ENCODE results near the gene BCAT1.
"Not testable (repeated sequence)": the region's sequence is repeated elsewhere in the genome, so short reads cannot be mapped to it uniquely, and the experiment has no call there.

BCAT1 gene

DNA sequence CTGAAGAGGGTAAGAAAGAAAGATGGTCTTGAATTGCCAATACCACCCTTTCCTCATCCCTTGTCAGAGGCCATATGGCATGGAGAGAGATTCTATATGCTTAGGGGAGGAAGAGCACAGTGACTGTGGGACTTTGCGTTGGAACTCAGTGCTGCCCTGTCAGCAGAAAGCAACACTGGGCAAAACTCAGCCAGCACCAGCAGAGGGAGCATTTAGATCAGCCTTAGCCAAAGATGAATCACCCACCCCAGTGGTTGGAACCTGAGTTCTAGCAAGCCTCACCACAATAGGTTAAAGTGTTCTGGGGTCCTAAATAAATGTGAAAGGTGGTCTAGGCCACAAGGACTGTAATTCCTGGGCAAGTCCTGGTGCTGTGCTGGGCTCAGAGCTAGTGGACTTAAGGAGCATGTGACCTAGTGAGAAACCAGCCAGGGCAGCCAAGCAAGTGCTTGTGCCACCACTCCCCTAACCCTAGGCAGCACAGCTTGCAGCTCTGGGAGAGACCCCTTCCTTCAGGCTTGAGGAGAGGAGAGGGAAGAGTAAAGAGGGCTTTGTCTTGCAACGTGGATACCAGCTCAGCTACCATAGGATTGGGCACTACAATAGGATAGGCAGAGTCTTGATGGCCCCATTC, 11.4 kb upstream of the BCAT1 start:
- no peaks in the 10 kb centered on the region for H3K4me1 ChIP-seq (ENCODE audit: control insufficient read depth, insufficient read depth, low read length, poor library complexity, severe bottlenecking)
- H3K27me3 ChIP-seq (replicated peaks; ENCODE audit: control insufficient read depth, insufficient read depth, low read length, poor library complexity, severe bottlenecking), result no peaks in the 10 kb centered on the region
- H3K36me3 ChIP-seq (ENCODE audit: control insufficient read depth, insufficient read depth, low read length), result no peaks in the 10 kb centered on the region
- H3K4me3 ChIP-seq (ENCODE audit: insufficient read depth, low read depth, low read length, poor library complexity, severe bottlenecking), result no peak overlapping the region
- H3K9me3 ChIP-seq (ENCODE audit: control insufficient read depth, low read length), result no peaks in the 10 kb centered on the region
- H3K27ac ChIP-seq (ENCODE audit: insufficient read depth, low read length, poor library complexity, severe bottlenecking), result no peak overlapping the region
- no peak for DNase-seq

- H3K4me3 ChIP-seq (ENCODE audit: insufficient read depth, low read depth, low read length, poor library complexity, severe bottlenecking); H3K36me3 ChIP-seq (ENCODE audit: control insufficient read depth, insufficient read depth, low read length); H3K27ac ChIP-seq (ENCODE audit: insufficient read depth, low read length, poor library complexity, severe bottlenecking); H3K9me3 ChIP-seq (ENCODE audit: control insufficient read depth, low read length); H3K4me1 ChIP-seq (ENCODE audit: control insufficient read depth, insufficient read depth, low read length, poor library complexity, severe bottlenecking); DNase-seq; H3K27me3 ChIP-seq (replicated peaks; ENCODE audit: control insufficient read depth, insufficient read depth, low read length, poor library complexity, severe bottlenecking): not testable (repeated sequence)
These were observed 7.5 kb upstream of the BCAT1 start for GRCh38 chr12:24956351-24956750.

GRCh38 chr12:24955853-24956252, 7.0 kb upstream of the BCAT1 start:
- no peaks in the 10 kb centered on the region for H3K4me1 ChIP-seq (ENCODE audit: control insufficient read depth, insufficient read depth, low read length, poor library complexity, severe bottlenecking)
- no peak overlapping the region for H3K27ac ChIP-seq (ENCODE audit: insufficient read depth, low read length, poor library complexity, severe bottlenecking)
- DNase-seq, result no peak
- H3K27me3 ChIP-seq (replicated peaks; ENCODE audit: control insufficient read depth, insufficient read depth, low read length, poor library complexity, severe bottlenecking), result no peaks in the 10 kb centered on the region
- no peak overlapping the region for H3K4me3 ChIP-seq (ENCODE audit: insufficient read depth, low read depth, low read length, poor library complexity, severe bottlenecking)
- H3K9me3 ChIP-seq (ENCODE audit: control insufficient read depth, low read length), result no peaks in the 10 kb centered on the region
- no peaks in the 10 kb centered on the region for H3K36me3 ChIP-seq (ENCODE audit: control insufficient read depth, insufficient read depth, low read length)

GRCh38 chr12:24955389-24955788, 6.5 kb upstream of the BCAT1 start:
- Histone ChIP-seq H3K36me3 (ENCODE audit: control insufficient read depth, insufficient read depth, low read length) (no peaks in the 10 kb centered on the region), H3K27ac (ENCODE audit: insufficient read depth, low read length, poor library complexity, severe bottlenecking) (no peak overlapping the region), H3K9me3 (ENCODE audit: control insufficient read depth, low read length) (no peaks in the 10 kb centered on the region), H3K4me1 (ENCODE audit: control insufficient read depth, insufficient read depth, low read length, poor library complexity, severe bottlenecking) (no peaks in the 10 kb centered on the region), H3K4me3 (ENCODE audit: insufficient read depth, low read depth, low read length, poor library complexity, severe bottlenecking) (no peak overlapping the region), H3K27me3 (replicated peaks; ENCODE audit: control insufficient read depth, insufficient read depth, low read length, poor library complexity, severe bottlenecking) (no peaks in the 10 kb centered on the region)
- DNase-seq, result no peak

- H3K4me3 ChIP-seq (ENCODE audit: insufficient read depth, low read depth, low read length, poor library complexity, severe bottlenecking), result no peak overlapping the region
- no peak overlapping the region for H3K27ac ChIP-seq (ENCODE audit: insufficient read depth, low read length, poor library complexity, severe bottlenecking)
- peaks cover 2% of the 10 kb centered on the region for H3K27me3 ChIP-seq (replicated peaks; ENCODE audit: control insufficient read depth, insufficient read depth, low read length, poor library complexity, severe bottlenecking)
- no peak for DNase-seq
- no peaks in the 10 kb centered on the region for H3K4me1 ChIP-seq (ENCODE audit: control insufficient read depth, insufficient read depth, low read length, poor library complexity, severe bottlenecking)
- H3K36me3 ChIP-seq (ENCODE audit: control insufficient read depth, insufficient read depth, low read length), result no peaks in the 10 kb centered on the region
- H3K9me3 ChIP-seq (ENCODE audit: control insufficient read depth, low read length), result no peaks in the 10 kb centered on the region
These were observed 5.4 kb upstream of the BCAT1 start for GRCh38 chr12:24954261-24954660.

GRCh38 chr12:24952389-24952788, 3.5 kb upstream of the BCAT1 start:
- Histone ChIP-seq H3K9me3 (ENCODE audit: control insufficient read depth, low read length) (no peaks in the 10 kb centered on the region), H3K27ac (ENCODE audit: insufficient read depth, low read length, poor library complexity, severe bottlenecking) (no peak overlapping the region), H3K4me1 (ENCODE audit: control insufficient read depth, insufficient read depth, low read length, poor library complexity, severe bottlenecking) (no peaks in the 10 kb centered on the region), H3K27me3 (replicated peaks; ENCODE audit: control insufficient read depth, insufficient read depth, low read length, poor library complexity, severe bottlenecking) (peaks cover 9% of the 10 kb centered on the region), H3K36me3 (ENCODE audit: control insufficient read depth, insufficient read depth, low read length) (no peaks in the 10 kb centered on the region), H3K4me3 (ENCODE audit: insufficient read depth, low read depth, low read length, poor library complexity, severe bottlenecking) (no peak overlapping the region)
- DNase-seq, result no peak

DNA sequence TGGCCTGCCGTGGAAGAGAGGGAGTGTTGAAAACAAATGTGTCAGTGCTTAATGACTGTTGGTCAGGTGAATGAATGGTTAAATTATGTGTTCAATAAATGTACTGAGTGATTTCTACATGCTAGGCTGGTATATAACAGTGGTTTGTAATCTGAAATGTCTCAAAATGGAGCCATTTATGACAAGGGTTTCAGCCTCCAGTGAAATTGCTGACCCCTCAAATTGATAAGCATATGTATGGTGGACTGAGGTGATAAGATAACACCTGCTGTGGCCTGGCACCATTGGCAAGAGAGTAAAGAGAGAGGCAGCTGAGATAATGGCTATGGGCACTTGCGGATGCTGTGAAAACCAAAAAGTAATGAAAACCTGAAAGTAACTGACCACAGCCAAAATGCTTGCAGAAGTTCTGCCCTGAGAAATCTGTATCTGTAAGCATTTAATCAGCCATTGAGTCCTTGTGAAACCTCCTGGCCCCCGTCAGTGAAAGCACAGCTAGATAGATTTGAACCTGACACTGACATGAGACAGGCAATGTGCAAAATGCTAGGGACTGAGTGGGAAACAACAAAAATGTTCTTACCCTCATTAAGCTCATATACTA, 1.4 kb upstream of the BCAT1 start:
- Histone ChIP-seq H3K4me3 (ENCODE audit: insufficient read depth, low read depth, low read length, poor library complexity, severe bottlenecking) (no peak overlapping the region), H3K9me3 (ENCODE audit: control insufficient read depth, low read length) (no peaks in the 10 kb centered on the region), H3K4me1 (ENCODE audit: control insufficient read depth, insufficient read depth, low read length, poor library complexity, severe bottlenecking) (no peaks in the 10 kb centered on the region), H3K27me3 (replicated peaks; ENCODE audit: control insufficient read depth, insufficient read depth, low read length, poor library complexity, severe bottlenecking) (peaks cover 9% of the 10 kb centered on the region), H3K36me3 (ENCODE audit: control insufficient read depth, insufficient read depth, low read length) (no peaks in the 10 kb centered on the region), H3K27ac (ENCODE audit: insufficient read depth, low read length, poor library complexity, severe bottlenecking) (no peak overlapping the region)
- no peak for DNase-seq

- DNase-seq, result no peak
These were observed 513 bp downstream of the BCAT1 start for GRCh38 chr12:24948420-24948756.

DNA sequence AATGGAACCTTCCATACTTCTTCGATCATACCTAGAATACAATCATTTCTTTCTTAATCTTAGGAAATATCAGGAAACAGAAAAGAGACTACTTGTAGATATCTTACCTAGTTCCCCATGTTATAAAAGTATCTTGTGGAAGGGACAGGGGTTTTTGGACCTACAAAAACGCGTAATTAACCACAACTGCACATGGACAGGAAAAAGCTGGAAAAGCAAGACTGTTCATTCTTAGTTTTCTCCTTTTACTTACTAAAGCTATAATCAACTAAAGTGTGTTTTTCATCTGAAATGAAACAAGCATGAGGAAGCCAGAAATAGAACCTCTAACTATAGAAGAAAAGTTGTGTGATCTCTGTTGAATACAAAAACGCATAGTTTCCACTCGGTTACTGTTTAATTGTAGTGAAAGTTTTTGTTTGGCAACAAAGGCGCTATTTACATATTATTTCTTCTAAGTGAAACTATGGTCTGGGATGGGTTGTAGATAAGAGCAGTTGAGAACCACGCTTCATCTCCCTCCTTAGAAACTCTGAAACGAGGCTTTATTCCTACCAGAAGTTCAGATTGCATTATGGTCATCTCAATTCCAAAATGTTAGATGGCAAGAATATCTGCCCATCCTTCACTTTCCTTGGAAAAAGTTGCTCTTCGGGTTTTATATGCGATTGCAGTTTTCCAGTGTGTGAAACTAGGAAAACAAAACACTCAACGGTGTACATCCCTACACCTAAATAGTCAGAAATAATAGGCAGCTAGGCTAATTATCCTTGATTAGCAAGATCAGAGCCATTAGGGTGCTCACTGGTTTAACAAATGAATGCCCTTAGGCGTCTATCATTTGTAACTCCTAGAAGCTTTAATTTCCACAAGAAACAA, 1.1 kb downstream of the BCAT1 start:
- Histone ChIP-seq H3K27me3 (replicated peaks; ENCODE audit: control insufficient read depth, insufficient read depth, low read length, poor library complexity, severe bottlenecking) (peaks cover 9% of the 10 kb centered on the region), H3K36me3 (ENCODE audit: control insufficient read depth, insufficient read depth, low read length) (no peaks in the 10 kb centered on the region), H3K27ac (ENCODE audit: insufficient read depth, low read length, poor library complexity, severe bottlenecking) (no peak overlapping the region), H3K4me1 (ENCODE audit: control insufficient read depth, insufficient read depth, low read length, poor library complexity, severe bottlenecking) (no peaks in the 10 kb centered on the region), H3K9me3 (ENCODE audit: control insufficient read depth, low read length) (no peaks in the 10 kb centered on the region), H3K4me3 (ENCODE audit: insufficient read depth, low read depth, low read length, poor library complexity, severe bottlenecking) (no peak overlapping the region)
- DNase-seq, result no peak

More at GRCh38 chr12:24948420-24948756, 513 bp downstream of the BCAT1 start:
- peaks cover 9% of the 10 kb centered on the region for H3K27me3 ChIP-seq (replicated peaks; ENCODE audit: control insufficient read depth, insufficient read depth, low read length, poor library complexity, severe bottlenecking)
- no peaks in the 10 kb centered on the region for H3K36me3 ChIP-seq (ENCODE audit: control insufficient read depth, insufficient read depth, low read length)
- peak overlapping the region; percentile 51 for H3K4me3 ChIP-seq (ENCODE audit: insufficient read depth, low read depth, low read length, poor library complexity, severe bottlenecking)
- H3K9me3 ChIP-seq (ENCODE audit: control insufficient read depth, low read length), result no peaks in the 10 kb centered on the region
- H3K4me1 ChIP-seq (ENCODE audit: control insufficient read depth, insufficient read depth, low read length, poor library complexity, severe bottlenecking), result no peaks in the 10 kb centered on the region
- no peak overlapping the region for H3K27ac ChIP-seq (ENCODE audit: insufficient read depth, low read length, poor library complexity, severe bottlenecking)

DNA sequence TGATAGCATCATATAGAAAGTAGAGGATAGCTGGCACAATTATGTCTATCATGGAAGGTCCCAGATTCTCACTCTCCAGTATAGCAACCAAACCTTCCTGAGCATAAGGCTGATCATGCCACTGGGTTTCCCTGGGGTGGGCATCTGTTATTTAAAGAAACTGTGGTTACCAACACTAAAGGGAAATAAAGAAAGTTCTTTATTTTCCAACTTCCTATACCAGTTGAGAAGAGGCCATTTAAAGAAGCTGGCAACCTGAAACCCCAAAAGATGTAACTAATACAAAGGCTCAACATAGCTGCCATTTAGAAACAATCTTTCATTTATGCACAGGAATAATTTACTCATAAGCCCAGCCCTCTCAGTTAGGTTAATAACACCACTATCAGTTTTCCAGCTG, 3.1 kb downstream of the BCAT1 start:
- Histone ChIP-seq H3K27me3 (replicated peaks; ENCODE audit: control insufficient read depth, insufficient read depth, low read length, poor library complexity, severe bottlenecking) (peaks cover 9% of the 10 kb centered on the region), H3K36me3 (ENCODE audit: control insufficient read depth, insufficient read depth, low read length) (no peaks in the 10 kb centered on the region), H3K27ac (ENCODE audit: insufficient read depth, low read length, poor library complexity, severe bottlenecking) (no peak overlapping the region), H3K4me1 (ENCODE audit: control insufficient read depth, insufficient read depth, low read length, poor library complexity, severe bottlenecking) (no peaks in the 10 kb centered on the region), H3K4me3 (ENCODE audit: insufficient read depth, low read depth, low read length, poor library complexity, severe bottlenecking) (no peak overlapping the region), H3K9me3 (ENCODE audit: control insufficient read depth, low read length) (no peaks in the 10 kb centered on the region)
- DNase-seq, result no peak

All from effector memory CD4-positive, alpha-beta T cell (primary cell).